Endodermal cell (in vitro differentiated cells): ENCODE measurements around the gene MFNG. TPM values are rescaled to one million over a fixed set of nuclear protein-coding genes. Genes with fewer than 3 reads are reported as not detected.
"Not testable (repeated sequence)": the region's sequence is repeated elsewhere in the genome, so short reads cannot be mapped to it uniquely, and the experiment has no call there.

Experiments used
- DNase-seq: peaks from one replicate; pipeline ENCODE4 v3.0.0-alpha.2; 2017
- H3K27ac ChIP-seq: 2 replicates; pipeline ENCODE4 v1.5.1; 2013; ENCODE audit warnings: mild to moderate bottlenecking, low read depth, low read length, moderate library complexity
- H3K27me3 ChIP-seq: 2 replicates; pipeline ENCODE4 v1.6.1; 2013; ENCODE audit warnings: mild to moderate bottlenecking, low read length, moderate library complexity; ENCODE audit not compliant: insufficient read depth, control insufficient read depth, poor library complexity, severe bottlenecking
- H3K36me3 ChIP-seq: 2 replicates; pipeline ENCODE4 v1.7.0; 2013; ENCODE audit warnings: mild to moderate bottlenecking, low read length, moderate library complexity; ENCODE audit not compliant: control insufficient read depth, insufficient read depth
- H3K4me1 ChIP-seq: one replicate; pipeline ENCODE4 v1.7.0; 2013; ENCODE audit warnings: low read length; ENCODE audit not compliant: control insufficient read depth, insufficient read depth
- H3K4me3 ChIP-seq: 2 replicates; pipeline ENCODE4 v1.5.1; 2013; ENCODE audit warnings: mild to moderate bottlenecking, low read length, moderate library complexity
- H3K9ac ChIP-seq: 2 replicates; pipeline ENCODE4 v1.6.1; 2013; ENCODE audit warnings: mild to moderate bottlenecking, low read length, moderate library complexity; ENCODE audit not compliant: poor library complexity, severe bottlenecking; ENCODE audit errors: extremely low read depth
- H3K9me3 ChIP-seq: 2 replicates; pipeline ENCODE4 v1.6.1; 2013; ENCODE audit warnings: mild to moderate bottlenecking, low read length, moderate library complexity; ENCODE audit not compliant: control insufficient read depth
- H3K27ac Mint-ChIP-seq: 2 replicates; pipeline ENCODE4 v1.8.0; 2020; ENCODE audit warnings: mixed read lengths
- H3K27me3 Mint-ChIP-seq: 2 replicates; pipeline ENCODE4 v1.8.0; 2021; ENCODE audit warnings: mild to moderate bottlenecking, mixed read lengths; ENCODE audit not compliant: insufficient read depth
- H3K36me3 Mint-ChIP-seq: 2 replicates; pipeline ENCODE4 v1.8.0; 2020; ENCODE audit warnings: low read depth, mixed read lengths
- H3K4me1 Mint-ChIP-seq: 2 replicates; pipeline ENCODE4 v1.8.0; 2020; ENCODE audit warnings: mixed read lengths
- H3K4me3 Mint-ChIP-seq: 2 replicates; pipeline ENCODE4 v1.8.0; 2020; ENCODE audit warnings: mild to moderate bottlenecking, moderate library complexity, mixed read lengths
- H3K9me3 Mint-ChIP-seq: 2 replicates; pipeline ENCODE4 v1.8.0; 2020; ENCODE audit warnings: mild to moderate bottlenecking, mixed read lengths
- CTCF ChIP-seq: fragments of 200-600 bp; sonication (generic); conservative IDR thresholded peaks from 2 replicates; pipeline ENCODE4 v1.5.0; 2021; ENCODE audit warnings: antibody characterized with exemption, mild to moderate bottlenecking
- WGBS, 2 experiments: methylation state at CpG; one replicate each; pipeline versions ENCODE4 v1.1.5 to v1.1.7; 2013; ENCODE audit warnings: missing lambda C conversion rate in 2 of 2, mixed read lengths in 1 of 2; ENCODE audit not compliant: insufficient coverage in 1 of 2, insufficient read length in 1 of 2; 5-methylcytosine and 5-hydroxymethylcytosine counted together
- total RNA-seq, 2 donors: library from RNA; stranded (reverse); fragmentation: NEBNext Ultra II Directional in 1 of 2; extraction: Animal tissue kit (Norgen Biotek cat#: 25700) in 1 of 2; gene quantifications; 2 replicates in 1 of 2; 3 replicates in 1 of 2; pipeline ENCODE4 v1.2.1, GENCODE V29; 2021

MFNG gene
- total RNA-seq, 2 donors from 2014 or later: 1.9 to 6.6 TPM

GRCh38 chr22:37470087-37470445, 16.1 kb downstream of the MFNG start:
- Mint-ChIP-seq H3K4me3 (no peak overlapping the region), H3K27ac (no peak overlapping the region), H3K9me3 (no peaks in the 10 kb centered on the region), H3K36me3 (no peaks in the 10 kb centered on the region), H3K4me1 (no peaks in the 10 kb centered on the region), H3K27me3 (peaks cover 2% of the 10 kb centered on the region)
- no peak overlapping the region for H3K4me3 ChIP-seq
- no peak overlapping the region for H3K9ac ChIP-seq
- H3K36me3 ChIP-seq: no peaks in the 10 kb centered on the region
- H3K9me3 ChIP-seq: no peaks in the 10 kb centered on the region
- H3K4me1 ChIP-seq: no peaks in the 10 kb centered on the region
- H3K27ac ChIP-seq: no peak overlapping the region
- WGBS, 2 experiments: 87 to 89% methylated on average over 5 of the region's 5 CpGs
- H3K27me3 ChIP-seq: no peaks in the 10 kb centered on the region
- no peak for TF ChIP-seq CTCF
- DNase-seq: no peak

GRCh38 chr22:37469416-37470086, 16.6 kb downstream of the MFNG start:
- Mint-ChIP-seq H3K4me3 (no peak overlapping the region), H3K9me3 (no peaks in the 10 kb centered on the region), H3K36me3 (no peaks in the 10 kb centered on the region), H3K4me1 (no peaks in the 10 kb centered on the region), H3K27ac (no peak overlapping the region), H3K27me3 (peaks cover 2% of the 10 kb centered on the region)
- Histone ChIP-seq H3K27ac (no peak overlapping the region), H3K36me3 (no peaks in the 10 kb centered on the region), H3K9ac (no peak overlapping the region), H3K4me3 (no peak overlapping the region), H3K9me3 (no peaks in the 10 kb centered on the region), H3K27me3 (no peaks in the 10 kb centered on the region), H3K4me1 (no peaks in the 10 kb centered on the region)
- TF ChIP-seq CTCF: no peak
- peak; percentile 24 for DNase-seq
- WGBS, 2 experiments: 86 to 96% methylated on average over 8 of the region's 8 CpGs

DNA sequence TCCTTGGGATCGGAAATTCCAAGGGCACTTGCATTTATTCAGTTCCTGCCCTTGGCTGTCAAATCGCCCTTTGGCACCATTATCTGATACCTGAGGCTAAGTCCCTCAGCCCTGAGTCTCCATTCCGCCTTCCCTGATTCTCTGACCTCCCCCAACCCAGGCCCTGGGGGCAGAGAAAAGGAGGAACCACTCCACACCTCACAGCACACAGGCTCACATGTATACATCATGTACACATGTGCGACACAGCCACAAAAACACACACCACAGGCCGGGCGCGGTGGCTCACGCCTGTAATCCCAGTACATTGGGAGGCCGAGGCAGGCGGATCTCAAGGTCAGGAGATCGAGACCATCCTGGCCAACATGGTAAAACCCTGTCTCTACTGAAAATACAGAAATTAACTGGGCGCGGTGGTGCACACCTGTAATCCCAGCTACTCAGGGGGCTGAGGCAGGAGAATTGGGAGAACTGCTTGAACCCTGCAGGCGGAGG, 17.9 kb downstream of the MFNG start:
- peak; percentile 13 for DNase-seq
- not testable (repeated sequence) for H3K36me3 Mint-ChIP-seq, H3K36me3 ChIP-seq, H3K9ac ChIP-seq, H3K4me3 Mint-ChIP-seq, H3K27ac Mint-ChIP-seq, H3K27me3 Mint-ChIP-seq, H3K9me3 Mint-ChIP-seq, H3K27me3 ChIP-seq, H3K4me3 ChIP-seq, H3K4me1 Mint-ChIP-seq, H3K4me1 ChIP-seq, H3K9me3 ChIP-seq
- peak overlapping the region; percentile 66 for H3K27ac ChIP-seq
- 92 to 95% methylated on average over 11 to 14 of the region's 14 CpGs for whole genome bisulfite sequencing, 2 experiments
